Cerebellar nuclear complex (tissue), 1 donor: Measurements from ENCODE around the gene PDP2.
"Not testable (repeated sequence)": the region's sequence is repeated elsewhere in the genome, so short reads cannot be mapped to it uniquely, and the experiment has no call there.

Experiments
- DNase-seq, 2 experiments: peaks; one replicate each; lab custom pipeline; 2025; lab: John Stamatoyannopoulos, UW

Gene PDP2

DNA sequence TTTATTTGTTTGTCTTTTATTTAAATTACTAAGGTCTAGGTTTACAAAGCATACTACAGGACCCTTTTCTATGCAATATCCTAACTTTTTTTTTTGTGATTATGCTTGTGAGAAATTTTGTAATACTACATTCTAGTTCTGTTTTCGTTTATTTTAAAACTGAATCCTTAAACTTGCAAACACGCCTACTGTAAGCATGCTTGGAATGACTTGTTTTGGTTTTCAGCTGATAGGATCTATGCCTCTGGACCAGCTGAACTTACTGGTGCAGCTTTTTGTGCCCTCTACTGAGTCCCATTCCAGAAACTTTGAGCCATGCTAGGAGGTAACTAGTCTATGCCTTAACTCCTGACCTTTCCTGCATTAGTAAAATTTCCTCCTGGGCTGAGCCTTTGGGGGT lies 6.0 kb downstream of the PDP2 start:
- DNase-seq, result no peak

GRCh38 chr16:66886914-66887313 lies 6.6 kb downstream of the PDP2 start:
- DNase-seq, result no peak

GRCh38 chr16:66888647-66889615 lies 8.6 kb downstream of the PDP2 start:
- DNase-seq, result no peak

DNA sequence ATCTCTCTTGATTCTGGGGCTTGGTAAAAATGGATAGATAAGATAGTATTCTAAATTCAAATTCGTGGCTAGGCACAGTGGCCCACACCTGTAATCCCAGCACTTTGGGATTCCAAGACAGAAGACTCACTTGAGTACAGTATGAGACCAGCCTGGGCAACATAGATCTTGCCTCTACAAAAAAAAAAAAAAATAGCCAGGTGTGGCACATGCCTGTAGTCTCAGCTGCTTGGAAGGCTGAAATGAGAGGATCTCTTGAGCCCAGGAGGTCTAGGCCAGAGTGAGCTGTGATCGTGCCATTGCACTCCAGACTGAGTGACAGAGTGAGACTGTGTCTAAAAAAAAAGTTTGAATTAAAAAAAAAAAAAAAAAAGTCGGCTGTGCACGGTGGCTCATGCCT lies 9.3 kb downstream of the PDP2 start:
- no peak for DNase-seq

GRCh38 chr16:66890799-66891198 lies 10.5 kb downstream of the PDP2 start:
- DNase-seq, result no peak

GRCh38 chr16:66891360-66891759 lies 11.0 kb downstream of the PDP2 start:
- no peak for DNase-seq

DNA sequence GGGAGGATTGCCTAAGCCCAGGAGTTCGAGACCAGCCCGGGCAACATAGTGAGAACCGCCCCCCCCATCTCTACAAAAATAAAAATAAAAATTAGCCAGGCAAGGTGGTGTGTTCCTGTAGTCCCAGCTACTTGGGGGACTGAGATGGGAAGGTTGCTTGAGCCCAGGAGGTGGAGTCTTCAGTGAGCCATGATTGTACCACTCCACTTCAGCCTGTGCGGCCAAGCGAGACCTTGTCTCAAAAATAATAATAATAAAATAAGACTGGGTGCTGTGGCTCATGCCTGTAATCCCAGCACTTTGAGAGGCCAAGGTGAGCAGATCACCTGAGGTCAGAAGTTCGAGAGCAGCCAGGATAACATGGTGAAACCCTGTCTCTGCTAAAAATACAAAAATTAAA lies 11.5 kb downstream of the PDP2 start:
- DNase-seq, result no peak

- no peak for DNase-seq
Observed at GRCh38 chr16:66894055-66894454, 13.7 kb downstream of the PDP2 start.

GRCh38 chr16:66894948-66895688 lies 14.8 kb downstream of the PDP2 start:
- peak; percentile 41 to 79 for DNase-seq

DNA sequence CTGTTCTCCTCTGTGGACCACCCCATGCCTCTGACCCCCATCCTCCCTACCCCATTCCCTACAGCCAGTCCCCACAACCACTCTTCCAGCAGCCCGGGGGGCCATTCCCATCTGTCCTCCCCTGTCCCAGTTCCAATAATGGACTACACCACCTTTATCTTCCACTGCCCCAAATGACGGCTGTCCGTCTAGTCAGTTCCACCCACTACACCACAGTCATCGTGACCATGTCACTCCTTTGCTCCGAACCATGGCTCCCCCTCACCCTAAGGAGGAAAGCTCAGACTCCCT lies 15.3 kb downstream of the PDP2 start:
- no peak for DNase-seq

- DNase-seq, result no peak
Observed at GRCh38 chr16:66895999-66896398, 15.7 kb downstream of the PDP2 start.

GRCh38 chr16:66896682-66897081 lies 16.4 kb downstream of the PDP2 start:
- DNase-seq, result not testable (repeated sequence)

- DNase-seq, result no peak
Observed at GRCh38 chr16:66898207-66898606, 17.9 kb downstream of the PDP2 start.

GRCh38 chr16:66898933-66899309 lies 18.6 kb downstream of the PDP2 start:
- DNase-seq, result no peak

DNA sequence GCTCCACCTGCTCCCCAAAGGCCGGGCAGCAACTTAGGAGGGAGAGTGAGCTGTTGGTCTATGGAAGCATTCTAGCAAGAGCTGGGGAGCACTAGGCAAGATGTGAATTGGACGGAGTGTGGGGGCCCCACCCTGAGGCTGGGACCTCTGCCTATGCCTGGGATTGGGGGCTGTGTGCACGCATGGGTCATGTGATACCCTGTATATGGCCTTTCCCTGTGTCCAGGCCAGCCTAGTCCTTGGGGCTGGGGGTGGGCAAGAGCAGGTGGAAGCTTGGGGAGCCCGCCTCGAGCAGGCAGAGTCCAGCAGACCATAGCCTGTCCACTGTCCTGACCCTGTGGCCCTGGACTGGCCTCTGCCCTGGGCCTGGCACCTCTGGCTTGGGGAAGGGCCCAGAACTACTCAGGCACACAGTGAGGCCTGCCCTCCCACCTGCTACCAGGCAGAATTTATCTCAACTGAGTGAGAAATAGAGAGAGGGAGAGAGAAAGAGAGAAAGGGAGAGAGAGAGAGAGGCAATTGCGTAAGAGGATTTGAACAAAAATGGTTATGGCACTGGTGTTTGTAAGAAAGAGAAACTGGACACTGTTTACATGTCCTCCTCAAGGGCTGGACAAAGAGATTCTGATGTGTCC lies 19.1 kb downstream of the PDP2 start:
- DNase-seq, result no peak

GRCh38 chr16:66899945-66900710 lies 19.8 kb downstream of the PDP2 start:
- DNase-seq, result no peak

GRCh38 chr16:66900721-66901441 lies 20.6 kb downstream of the PDP2 start:
- DNase-seq, result peak in 1 of 2 experiments; percentile 31

GRCh38 chr16:66901626-66902025 lies 21.3 kb downstream of the PDP2 start:
- peak in 1 of 2 experiments; percentile 47 for DNase-seq

GRCh38 chr16:66902648-66903543 lies 22.6 kb downstream of the PDP2 start:
- no peak for DNase-seq
